Heart left ventricle (tissue), 16 donors: Measurements from ENCODE around the gene TMBIM6. TPM values are rescaled to one million over a fixed set of nuclear protein-coding genes. Genes with fewer than 3 reads are reported as not detected.
"Not testable (repeated sequence)": the region's sequence is repeated elsewhere in the genome, so short reads cannot be mapped to it uniquely, and the experiment has no call there.

Experiments
- ATAC-seq, 4 donors: fragments of 200-7000 bp; cut with Tn5 transposase; one replicate each; pipeline ENCODE4 v1.9.1; 2020 to 2022; ENCODE audit warnings: moderate library complexity in 4 of 4, mild to moderate bottlenecking in 3 of 4, moderate number of reproducible peaks in 1 of 4
- DNase-seq, 5 donors: peaks; one replicate each; pipeline ENCODE4 v3.0.0-alpha.2; 2020
- H3K27ac ChIP-seq, 12 donors: fragments of 200-600 bp; sonication (generic) in 4 of 12; one replicate each; pipeline versions ENCODE4 v1.5.0 to v1.8.0; 2016 to 2022; ENCODE audit warnings: mild to moderate bottlenecking in 2 of 12
- H3K27me3 ChIP-seq, 9 donors: fragments of 200-600 bp; sonication (generic) in 2 of 9; one replicate each; pipeline versions ENCODE4 v1.5.1 to v1.8.0; 2016 to 2022; ENCODE audit warnings: mild to moderate bottlenecking in 3 of 9
- H3K36me3 ChIP-seq, 9 donors: fragments of 200-600 bp; sonication (generic) in 2 of 9; one replicate each; pipeline versions ENCODE4 v1.5.0 to v1.8.0; 2018 to 2022; ENCODE audit warnings: mild to moderate bottlenecking in 2 of 9
- H3K4me1 ChIP-seq, 12 donors: fragments of 200-600 bp; sonication (generic) in 4 of 12; one replicate each; pipeline versions ENCODE4 v1.5.0 to v1.8.0; 2016 to 2022; ENCODE audit warnings: mild to moderate bottlenecking in 3 of 12
- H3K4me3 ChIP-seq, 12 donors: fragments of 200-600 bp; sonication (generic) in 4 of 12; one replicate each; pipeline versions ENCODE4 v1.5.0 to v1.8.0; 2017 to 2022; ENCODE audit warnings: mild to moderate bottlenecking in 9 of 12, moderate library complexity in 4 of 12
- H3K9me3 ChIP-seq, 12 donors: fragments of 200-600 bp; sonication (generic) in 4 of 12; one replicate each; pipeline versions ENCODE4 v1.5.0 to v1.8.0; 2016 to 2022; ENCODE audit warnings: mild to moderate bottlenecking in 1 of 12
- CTCF ChIP-seq, 12 donors: fragments of 200-600 bp; sonication (generic) in 4 of 12; IDR thresholded peaks; one replicate each; pipeline versions ENCODE4 v1.5.0 to v1.8.0; 2018 to 2022; ENCODE audit warnings: antibody characterized with exemption in 12 of 12, mild to moderate bottlenecking in 5 of 12
- POLR2A ChIP-seq, 2 donors: fragments of 450-650 bp; IDR thresholded peaks; one replicate each; pipeline ENCODE4 v1.6.1; 2017; ENCODE audit warnings: antibody characterized with exemption in 2 of 2, mild to moderate bottlenecking in 2 of 2, moderate library complexity in 2 of 2
- WGBS, 4 donors: extraction: QIAGEN DNeasy Blood & Tissue Kit in 2 of 4; methylation state at CpG; one replicate each; pipeline versions ENCODE4 v1.1.5 to v1.1.7; 2013 to 2018; 5-methylcytosine and 5-hydroxymethylcytosine counted together
- intact Hi-C, 10 donors: fragments of 100-400 bp; cut with DNase I; formaldehyde crosslinking; loops; one replicate each; pipeline versions ENCODE4 v1.11.1 to v1.14.2; 2022
- polyA plus RNA-seq, 2 donors: library from polyadenylated mRNA; stranded (reverse); fragments of 200-250 nt; gene quantifications; one replicate each; pipeline ENCODE4 v1.2.3, GENCODE V29; 2013
- total RNA-seq, 9 donors: library from RNA; depleted of rRNA in 2 of 9; stranded (reverse); fragments of >200 nt in 2 of 9; fragmentation: NEBNext Ultra II Directional in 3 of 9; extraction: Animal tissue kit (Norgen Biotek cat#: 25700) in 3 of 9; gene quantifications; one replicate each; pipeline versions ENCODE4 v1.1.0 to v1.2.4, GENCODE V29; 2016 to 2023
- donor health status: ischemic (EF 13 %, LVEDD 7.1; RV severe dilation, severe dysfunction).
- donor health status: healthy with polysubstance abuse.
- donor health status: DM: no; HTN: yes; CAD: no.
- donor health status: DM: no; HTN: no; CAD: no.
- donor health status: ischemic (EF 25% LVEDD 6.9; RV normal size, moderate dysfunction).
- donor health status: ischemic (EF 25% LVEDD 5.7; RV mildly dilated, moderate dysfunction).
- donor health status: healthy.
- donor health status: DM: yes; HTN: yes; CAD: no.
- donor health status: ischemic (EF 35%, LVEDD 5.7; RV mildly dilated, moderate dysfunction).
- donor health status: nonischemic (EF 11% LVEDD 7.7; RV severe dilation, severe dysfunction).
- donor health status: DM: yes; HTN: yes; CAD: no.
- donor health status: PGD.
- donor health status: ischemic (EF 29% LVEDD 5.4; RV normal size, mild dysfunction).
- donor health status: nonischemic (EF 23%, LVEDD 6.1; RV moderate dilation, normal function).

TMBIM6 gene
- total and polyA plus RNA-seq, 11 donors: 105 to 376 (median 252) TPM

- Histone ChIP-seq H3K27ac (no peak overlapping the region), H3K27me3 (no peaks in the 10 kb centered on the region), H3K9me3 (no peaks in the 10 kb centered on the region), H3K4me3 (no peak overlapping the region), H3K36me3 (peaks cover 0 to 40% (median 29%) of the 10 kb centered on the region in 9 donors), H3K4me1 (peaks cover 0 to 20% (median 8%) of the 10 kb centered on the region in 12 donors)
- no peak for DNase-seq
- ATAC-seq: no peak
- intact Hi-C loops: loop anchor here in 1 of 10 donors (10.0 kb wide), 1 partner anchor 297 kb away; no protein-coding TSS in a partner anchor
- WGBS, 4 donors: 80 to 83% (median 82%) methylated on average over 4 of the region's 4 CpGs
- TF ChIP-seq CTCF (IDR thresholded peaks at IDR 0.05) (no peak), POLR2A (IDR thresholded peaks at IDR 0.05) (no peak)
These were observed 26.0 kb downstream of the TMBIM6 start for GRCh38 chr12:49767333-49767732.

DNA sequence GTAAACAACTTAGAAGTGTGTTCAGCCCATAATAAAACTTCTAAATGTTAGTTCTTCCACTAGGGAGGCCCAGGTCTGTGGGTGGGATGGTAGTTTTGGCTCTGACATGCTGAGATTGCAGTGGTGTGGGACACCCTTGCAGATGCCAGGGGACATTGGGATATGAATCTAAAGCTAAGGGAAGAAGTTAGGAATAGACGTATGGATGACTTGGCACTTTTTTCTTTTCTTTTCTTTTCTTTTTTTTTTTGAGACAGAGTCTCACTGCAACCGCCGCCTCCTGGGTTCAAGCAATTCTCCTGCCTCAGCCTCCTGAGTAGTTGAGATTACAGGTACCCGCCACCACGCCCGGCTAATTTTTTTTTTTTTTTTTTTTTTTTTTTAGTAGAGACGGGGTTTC, 31.7 kb downstream of the TMBIM6 start:
- not testable (repeated sequence) for H3K4me3 ChIP-seq, H3K27me3 ChIP-seq, H3K4me1 ChIP-seq, H3K27ac ChIP-seq, ATAC-seq, DNase-seq, H3K9me3 ChIP-seq, H3K36me3 ChIP-seq
- intact Hi-C loops: loop anchor here in 5 of 10 donors (10.0 kb wide), 3 partner anchors 192 to 302 kb away; partner anchors contain the start of genes AQP5 (in 3 of the 5) and ASIC1 (in 1 of the 5)
- 80 to 94% (median 90%) methylated on average over 6 to 7 of the region's 7 CpGs for WGBS, 4 donors

DNA sequence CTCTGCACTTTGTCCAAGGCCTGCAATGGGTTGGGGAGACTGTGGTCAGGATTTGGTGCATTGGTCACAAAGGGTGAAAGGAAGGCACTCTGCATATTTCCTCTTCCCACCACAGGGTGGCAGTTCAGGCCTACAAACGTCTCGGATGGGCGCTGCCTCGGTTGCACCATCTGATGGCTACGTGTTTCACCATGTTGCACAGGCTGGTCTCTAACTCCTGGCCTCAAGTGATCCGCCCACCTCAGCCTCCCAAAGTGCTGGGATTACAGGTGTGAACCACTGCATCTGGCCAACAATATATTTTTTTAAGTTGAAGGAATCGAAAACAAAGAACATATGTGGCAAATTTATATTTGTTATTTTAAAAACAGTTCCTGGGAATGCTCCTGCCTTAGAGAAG, 35.1 kb downstream of the TMBIM6 start:
- Histone ChIP-seq H3K36me3 (no peaks in the 10 kb centered on the region), H3K4me1 (peaks cover 0 to 7% (median 0%) of the 10 kb centered on the region in 12 donors), H3K27me3 (no peaks in the 10 kb centered on the region), H3K4me3 (no peak overlapping the region), H3K9me3 (no peaks in the 10 kb centered on the region), H3K27ac (no peak overlapping the region)
- intact Hi-C loops: loop anchor here (1.0 to 10.0 kb wide), 12 partner anchors 34 to 298 kb away; partner anchors contain the start of genes ASIC1 (in 4 of the 10), AQP5 (in 3 of the 10), AQP2 (in 1 of the 10) and BCDIN3D (in 1 of the 10)
- WGBS, 4 donors: 14 to 15% (median 15%) methylated on average over 7 of the region's 7 CpGs
- DNase-seq (peak; percentile 52 to 79 (median 71)), ATAC-seq (peak; percentile 61 to 94 (median 89))
- TF ChIP-seq POLR2A (IDR thresholded peaks at IDR 0.05) (no peak), CTCF (IDR thresholded peaks at IDR 0.05) (peak; percentile 63 to 85 (median 80))

DNA sequence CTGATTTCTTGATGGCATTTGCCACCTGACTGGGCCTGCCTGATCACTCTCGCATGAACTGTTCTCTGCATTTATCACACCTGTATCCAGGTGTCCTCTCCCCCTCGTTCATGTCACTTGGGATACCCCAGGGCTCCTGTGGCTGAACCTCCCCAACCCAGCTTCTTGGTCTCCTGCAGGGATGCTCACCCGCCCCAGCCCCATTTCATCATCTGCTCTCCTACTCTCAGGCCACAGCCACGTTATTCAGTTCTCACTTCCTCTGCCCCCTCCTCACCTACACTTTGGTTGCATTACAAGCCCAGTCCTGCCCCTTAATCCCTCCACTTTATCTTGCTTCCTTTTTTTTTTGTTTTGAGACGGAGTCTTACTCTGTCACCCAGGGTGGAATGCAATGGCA, 35.5 kb downstream of the TMBIM6 start:
- Histone ChIP-seq H3K9me3 (no peaks in the 10 kb centered on the region), H3K27me3 (no peaks in the 10 kb centered on the region), H3K36me3 (no peaks in the 10 kb centered on the region), H3K27ac (no peak overlapping the region), H3K4me3 (no peak overlapping the region), H3K4me1 (peaks cover 0 to 7% (median 0%) of the 10 kb centered on the region in 12 donors)
- DNase-seq (no peak), ATAC-seq (no peak)
- intact Hi-C loops: loop anchor here (1.0 to 10.0 kb wide), 12 partner anchors 35 to 298 kb away; partner anchors contain the start of genes ASIC1 (in 4 of the 10), AQP5 (in 3 of the 10), AQP2 (in 1 of the 10) and BCDIN3D (in 1 of the 10)
- TF ChIP-seq POLR2A (IDR thresholded peaks at IDR 0.05) (no peak), CTCF (IDR thresholded peaks at IDR 0.05) (no peak)
- 76 to 85% (median 82%) methylated on average over 5 of the region's 5 CpGs for WGBS, 4 donors
